HepG2 (cell line): ENCODE data around the gene ZBTB48. TPM values are rescaled to one million over a fixed set of nuclear protein-coding genes. Genes with fewer than 3 reads are reported as not detected.

Experiments
- DNMT3B ChIP-seq: conservative IDR thresholded peaks from 2 replicates; pipeline ENCODE4 v1.6.1; 2016; ENCODE audit warnings: missing biosample characterization, control low read depth
- DR1 ChIP-seq: sonication (generic); formaldehyde crosslinking; IDR thresholded peaks from 2 replicates; pipeline ENCODE4 v1.8.0; 2021; ENCODE audit warnings: mild to moderate bottlenecking, missing genetic modification reagents, inconsistent platforms
- GABPA ChIP-seq, 2 experiments: IDR thresholded peaks; 2 replicates each; pipeline ENCODE4 v1.6.1; 2011 to 2016; ENCODE audit warnings: low read depth in 2 of 2, low read length in 1 of 2, missing biosample characterization in 1 of 2, missing genetic modification characterization in 1 of 2
- KDM6A ChIP-seq: IDR thresholded peaks from 2 replicates; pipeline ENCODE4 v1.6.1; 2016; ENCODE audit warnings: low read depth
- MBNL3 ChIP-seq: fragments of 250-450 bp; sonication (Bioruptor Pico); conservative IDR thresholded peaks from 2 replicates; pipeline ENCODE4 v1.8.0; 2022; ENCODE audit warnings: mild to moderate bottlenecking, inconsistent platforms
- MZF1 ChIP-seq: sonication (generic); formaldehyde crosslinking; IDR thresholded peaks from 2 replicates; pipeline ENCODE4 v1.8.1; 2023; ENCODE audit warnings: mild to moderate bottlenecking, missing genetic modification reagents, borderline replicate concordance
- NFYC ChIP-seq: IDR thresholded peaks from 2 replicates; pipeline ENCODE4 v1.6.1; 2016; ENCODE audit warnings: missing genetic modification reagents, missing compliant biosample characterization
- NR1H2 ChIP-seq: sonication (generic); formaldehyde crosslinking; IDR thresholded peaks from 2 replicates; pipeline ENCODE4 v1.8.1; 2022; ENCODE audit warnings: low read depth, missing genetic modification reagents, borderline replicate concordance
- SNAPC2 ChIP-seq: sonication (generic); formaldehyde crosslinking; IDR thresholded peaks from 2 replicates; pipeline ENCODE4 v1.8.1; 2022; ENCODE audit warnings: mild to moderate bottlenecking, missing genetic modification reagents
- YEATS2 ChIP-seq: sonication (generic); formaldehyde crosslinking; IDR thresholded peaks from 2 replicates; pipeline ENCODE4 v1.4.0; 2020; ENCODE audit warnings: missing genetic modification reagents, borderline replicate concordance
- ZNF20 ChIP-seq: sonication (generic); formaldehyde crosslinking; IDR thresholded peaks from 2 replicates; pipeline ENCODE4 v1.4.0; 2020; ENCODE audit warnings: mild to moderate bottlenecking, moderate library complexity, missing genetic modification reagents
- ZNF282 ChIP-seq: fragments of 450-650 bp; IDR thresholded peaks from 2 replicates; pipeline ENCODE4 v1.6.1; 2018; ENCODE audit not compliant: partially characterized antibody
- ZNF547 ChIP-seq: sonication (generic); formaldehyde crosslinking; IDR thresholded peaks from 2 replicates; pipeline ENCODE4 v1.5.1; 2020; ENCODE audit warnings: mild to moderate bottlenecking, missing genetic modification reagents
- ZNF619 ChIP-seq: sonication (generic); formaldehyde crosslinking; IDR thresholded peaks from 2 replicates; pipeline ENCODE4 v1.4.0; 2020; ENCODE audit warnings: mild to moderate bottlenecking, missing genetic modification reagents
- ZNF879 ChIP-seq: sonication (generic); formaldehyde crosslinking; IDR thresholded peaks from 2 replicates; pipeline ENCODE4 v1.8.1; 2023; ENCODE audit warnings: missing genetic modification reagents
- ZSCAN30 ChIP-seq: sonication (generic); formaldehyde crosslinking; IDR thresholded peaks from 2 replicates; pipeline ENCODE4 v1.5.0; 2020; ENCODE audit warnings: mild to moderate bottlenecking, missing genetic modification reagents
- polyA plus RNA-seq, 8 experiments: library from polyadenylated mRNA; depleted of rRNA in 3 of 8; stranded (reverse) in 7 of 8; unstranded in 1 of 8; fragments of >200 nt; fragmentation: Illumina TruSeq in 4 of 8; extraction: Trizol in 4 of 8; gene quantifications; 2 replicates each; pipeline versions ENCODE4 v1.2.1 to v1.2.3, GENCODE V29; 2011 to 2016; ENCODE audit warnings: low read depth in 4 of 8, missing spikeins in 1 of 8, mixed read lengths in 1 of 8; ENCODE audit not compliant: insufficient read depth in 1 of 8
- total RNA-seq, 5 experiments: library from RNA; depleted of rRNA; stranded (reverse); fragments of >200 nt; fragmentation: Illumina TruSeq; extraction: Trizol; gene quantifications; 2 replicates each; pipeline ENCODE4 v1.2.3, GENCODE V29; 2016; ENCODE audit warnings: low read depth in 1 of 5
- TF ChIP-seq, protein P1 (sequence below): sonication (generic); formaldehyde crosslinking; IDR thresholded peaks from 2 replicates; pipeline ENCODE4 v1.4.0; 2020; ENCODE audit warnings: missing genetic modification reagents; ENCODE audit errors: not compliant biosample characterization
- TF ChIP-seq, protein P2 (sequence below): sonication (generic); formaldehyde crosslinking; IDR thresholded peaks from 2 replicates; pipeline ENCODE4 v1.8.0; 2022; ENCODE audit warnings: mild to moderate bottlenecking, missing genetic modification reagents; ENCODE audit not compliant: insufficient replicate concordance
- TF ChIP-seq, protein P3 (sequence below): sonication (generic); formaldehyde crosslinking; IDR thresholded peaks from 2 replicates; pipeline ENCODE4 v1.8.0; 2023; ENCODE audit warnings: mild to moderate bottlenecking, missing genetic modification reagents
- TF ChIP-seq, protein P4 (sequence below): IDR thresholded peaks from 2 replicates; pipeline ENCODE4 v1.6.1; 2012; ENCODE audit warnings: low read depth, low read length, improper control_type of control experiment
- TF ChIP-seq, protein P5 (sequence below): IDR thresholded peaks from 2 replicates; pipeline ENCODE4 v1.6.1; 2016; ENCODE audit warnings: missing genetic modification reagents, missing compliant biosample characterization
- TF ChIP-seq, protein P6 (sequence below): sonication (generic); formaldehyde crosslinking; IDR thresholded peaks from 2 replicates; pipeline ENCODE4 v1.4.0; 2020; ENCODE audit warnings: mild to moderate bottlenecking, missing genetic modification reagents
- TF ChIP-seq, protein P7 (sequence below): sonication (generic); formaldehyde crosslinking; IDR thresholded peaks from 2 replicates; pipeline ENCODE4 v1.4.0; 2020; ENCODE audit warnings: missing genetic modification reagents

The ZBTB48 gene
- total and polyA plus RNA-seq, 2 of the 13 experiments (the other 11 are each of a cell fraction or from before 2014, with no cell fraction given), result 13.0 to 17.1 TPM

DNA sequence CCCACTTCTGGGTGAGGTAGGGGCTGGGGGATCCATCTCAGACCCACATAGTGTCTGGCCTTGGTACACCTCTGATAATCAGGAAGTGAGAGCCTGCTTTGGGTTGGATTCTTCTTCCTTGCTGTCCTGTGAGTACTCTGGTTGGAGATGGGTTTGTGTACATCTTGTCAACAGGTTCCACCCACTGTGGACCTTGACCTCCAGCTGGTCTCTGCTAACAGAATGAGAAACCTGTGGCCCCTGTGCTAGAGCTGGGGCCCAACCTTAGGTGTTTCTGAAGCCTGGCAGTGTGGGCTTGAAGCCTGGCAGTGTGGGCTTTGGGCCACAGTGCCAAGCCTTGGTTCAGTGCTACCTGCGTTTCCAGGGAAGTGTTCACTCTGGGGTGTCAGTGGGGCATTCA, 2.6 kb downstream of the ZBTB48 start (continued):
- TF ChIP-seq KDM6A (CRISPR knock-in tag) (peak; percentile 92), ZNF879 (no peak), NFYC (CRISPR knock-in tag) (no peak), NR1H2 (CRISPR knock-in tag) (no peak), ZSCAN30 (CRISPR knock-in tag) (no peak), ZNF619 (no peak), MZF1 (CRISPR knock-in tag) (no peak), DR1 (CRISPR knock-in tag) (no peak), GABPA (IDR thresholded peaks at IDR 0.05; ENCODE audit: low read depth, low read length) (no peak), GABPA (CRISPR knock-in tag; IDR thresholded peaks at IDR 0.05; ENCODE audit: low read depth) (peak; percentile 75), YEATS2 (CRISPR knock-in tag) (peak; percentile 59; the same call in 1 of the 2 replicates), ZNF547 (CRISPR knock-in tag) (no peak; the same call in 1 of the 2 replicates), SNAPC2 (CRISPR knock-in tag) (no peak), ZNF20 (CRISPR knock-in tag) (no peak), MBNL3 (CRISPR knock-in tag) (no peak), DNMT3B (no peak), ZNF282 (no peak)
- TF ChIP-seq, protein P1, sequence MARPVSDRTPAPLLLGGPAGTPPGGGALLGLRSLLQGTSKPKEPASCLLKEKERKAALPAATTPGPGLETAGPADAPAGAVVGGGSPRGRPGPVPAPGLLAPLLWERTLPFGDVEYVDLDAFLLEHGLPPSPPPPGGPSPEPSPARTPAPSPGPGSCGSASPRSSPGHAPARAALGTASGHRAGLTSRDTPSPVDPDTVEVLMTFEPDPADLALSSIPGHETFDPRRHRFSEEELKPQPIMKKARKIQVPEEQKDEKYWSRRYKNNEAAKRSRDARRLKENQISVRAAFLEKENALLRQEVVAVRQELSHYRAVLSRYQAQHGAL (CRISPR knock-in tag), result no peak
- TF ChIP-seq, protein P2, sequence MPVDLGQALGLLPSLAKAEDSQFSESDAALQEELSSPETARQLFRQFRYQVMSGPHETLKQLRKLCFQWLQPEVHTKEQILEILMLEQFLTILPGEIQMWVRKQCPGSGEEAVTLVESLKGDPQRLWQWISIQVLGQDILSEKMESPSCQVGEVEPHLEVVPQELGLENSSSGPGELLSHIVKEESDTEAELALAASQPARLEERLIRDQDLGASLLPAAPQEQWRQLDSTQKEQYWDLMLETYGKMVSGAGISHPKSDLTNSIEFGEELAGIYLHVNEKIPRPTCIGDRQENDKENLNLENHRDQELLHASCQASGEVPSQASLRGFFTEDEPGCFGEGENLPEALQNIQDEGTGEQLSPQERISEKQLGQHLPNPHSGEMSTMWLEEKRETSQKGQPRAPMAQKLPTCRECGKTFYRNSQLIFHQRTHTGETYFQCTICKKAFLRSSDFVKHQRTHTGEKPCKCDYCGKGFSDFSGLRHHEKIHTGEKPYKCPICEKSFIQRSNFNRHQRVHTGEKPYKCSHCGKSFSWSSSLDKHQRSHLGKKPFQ (CRISPR knock-in tag), result no peak
- TF ChIP-seq, protein P3, sequence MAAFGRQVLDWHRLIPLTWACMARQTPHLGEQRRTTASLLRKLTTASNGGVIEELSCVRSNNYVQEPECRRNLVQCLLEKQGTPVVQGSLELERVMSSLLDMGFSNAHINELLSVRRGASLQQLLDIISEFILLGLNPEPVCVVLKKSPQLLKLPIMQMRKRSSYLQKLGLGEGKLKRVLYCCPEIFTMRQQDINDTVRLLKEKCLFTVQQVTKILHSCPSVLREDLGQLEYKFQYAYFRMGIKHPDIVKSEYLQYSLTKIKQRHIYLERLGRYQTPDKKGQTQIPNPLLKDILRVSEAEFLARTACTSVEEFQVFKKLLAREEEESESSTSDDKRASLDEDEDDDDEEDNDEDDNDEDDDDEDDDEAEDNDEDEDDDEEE (CRISPR knock-in tag), result no peak
- TF ChIP-seq, protein P4, sequence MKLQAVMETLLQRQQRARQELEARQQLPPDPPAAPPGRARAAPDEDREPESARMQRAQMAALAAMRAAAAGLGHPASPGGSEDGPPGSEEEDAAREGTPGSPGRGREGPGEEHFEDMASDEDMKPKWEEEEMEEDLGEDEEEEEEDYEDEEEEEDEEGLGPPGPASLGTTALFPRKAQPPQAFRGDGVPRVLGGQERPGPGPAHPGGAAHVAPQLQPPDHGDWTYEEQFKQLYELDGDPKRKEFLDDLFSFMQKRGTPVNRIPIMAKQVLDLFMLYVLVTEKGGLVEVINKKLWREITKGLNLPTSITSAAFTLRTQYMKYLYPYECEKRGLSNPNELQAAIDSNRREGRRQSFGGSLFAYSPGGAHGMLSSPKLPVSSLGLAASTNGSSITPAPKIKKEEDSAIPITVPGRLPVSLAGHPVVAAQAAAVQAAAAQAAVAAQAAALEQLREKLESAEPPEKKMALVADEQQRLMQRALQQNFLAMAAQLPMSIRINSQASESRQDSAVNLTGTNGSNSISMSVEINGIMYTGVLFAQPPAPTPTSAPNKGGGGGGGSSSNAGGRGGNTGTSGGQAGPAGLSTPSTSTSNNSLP, result no peak
- TF ChIP-seq, protein P5, sequence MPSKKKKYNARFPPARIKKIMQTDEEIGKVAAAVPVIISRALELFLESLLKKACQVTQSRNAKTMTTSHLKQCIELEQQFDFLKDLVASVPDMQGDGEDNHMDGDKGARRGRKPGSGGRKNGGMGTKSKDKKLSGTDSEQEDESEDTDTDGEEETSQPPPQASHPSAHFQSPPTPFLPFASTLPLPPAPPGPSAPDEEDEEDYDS (CRISPR knock-in tag), result no peak
- TF ChIP-seq, protein P6, sequence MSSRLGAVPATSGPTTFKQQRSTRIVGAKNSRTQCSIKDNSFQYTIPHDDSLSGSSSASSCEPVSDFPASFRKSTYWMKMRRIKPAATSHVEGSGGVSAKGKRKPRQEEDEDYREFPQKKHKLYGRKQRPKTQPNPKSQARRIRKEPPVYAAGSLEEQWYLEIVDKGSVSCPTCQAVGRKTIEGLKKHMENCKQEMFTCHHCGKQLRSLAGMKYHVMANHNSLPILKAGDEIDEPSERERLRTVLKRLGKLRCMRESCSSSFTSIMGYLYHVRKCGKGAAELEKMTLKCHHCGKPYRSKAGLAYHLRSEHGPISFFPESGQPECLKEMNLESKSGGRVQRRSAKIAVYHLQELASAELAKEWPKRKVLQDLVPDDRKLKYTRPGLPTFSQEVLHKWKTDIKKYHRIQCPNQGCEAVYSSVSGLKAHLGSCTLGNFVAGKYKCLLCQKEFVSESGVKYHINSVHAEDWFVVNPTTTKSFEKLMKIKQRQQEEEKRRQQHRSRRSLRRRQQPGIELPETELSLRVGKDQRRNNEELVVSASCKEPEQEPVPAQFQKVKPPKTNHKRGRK (CRISPR knock-in tag), result no peak
- TF ChIP-seq, protein P7, sequence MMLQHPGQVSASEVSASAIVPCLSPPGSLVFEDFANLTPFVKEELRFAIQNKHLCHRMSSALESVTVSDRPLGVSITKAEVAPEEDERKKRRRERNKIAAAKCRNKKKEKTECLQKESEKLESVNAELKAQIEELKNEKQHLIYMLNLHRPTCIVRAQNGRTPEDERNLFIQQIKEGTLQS (CRISPR knock-in tag), result 0 out of 2 replicates have a peak, but pooled peaks have one; percentile 10
